OCI-LY3 (cell line): ENCODE measurements around the gene OGDH.

Source experiments
- H2AFZ ChIP-seq: fragments of 200-600, 300-600 bp; shearing (Covaris generic); 2 replicates; pipeline ENCODE4 v1.6.0; 2014; ENCODE audit warnings: antibody characterized with exemption, low read depth, low read length
- H3K27ac ChIP-seq: fragments of 200-600, 300-600 bp; sonication (generic); 2 replicates; pipeline ENCODE4 v1.5.1; 2014; ENCODE audit warnings: mild to moderate bottlenecking, low read length, moderate library complexity, mixed read lengths
- H3K27me3 ChIP-seq: fragments of 200-600, 300-600 bp; sonication (generic); 2 replicates; pipeline ENCODE4 v1.6.1; 2014; ENCODE audit warnings: low read depth, low read length, mixed read lengths
- H3K36me3 ChIP-seq: fragments of 200-600, 300-600 bp; sonication (generic); replicated peaks from 2 replicates; pipeline ENCODE3; 2014; ENCODE audit warnings: low read depth, low read length, mixed read lengths
- H3K4me1 ChIP-seq: fragments of 300-600, 200-600 bp; sonication (generic); 2 replicates; pipeline ENCODE4 v1.6.1; 2014; ENCODE audit warnings: low read length, mixed read lengths
- H3K4me2 ChIP-seq: fragments of 200-600, 300-600 bp; sonication (generic); 2 replicates; pipeline ENCODE4 v1.6.1; 2014; ENCODE audit warnings: low read length, mixed read lengths
- H3K4me3 ChIP-seq: fragments of 300-600, 200-600 bp; sonication (generic); 2 replicates; pipeline ENCODE4 v1.5.1; 2014; ENCODE audit warnings: antibody characterized with exemption, mild to moderate bottlenecking, low read length, moderate library complexity
- H3K79me2 ChIP-seq: fragments of 300-600, 200-600 bp; shearing (Covaris generic); 2 replicates; pipeline ENCODE4 v1.6.1; 2014; ENCODE audit warnings: mild to moderate bottlenecking, low read length, mixed read lengths
- H3K9ac ChIP-seq: fragments of 300-600, 200-600 bp; shearing (Covaris generic); 2 replicates; pipeline ENCODE4 v1.6.0; 2014; ENCODE audit warnings: mild to moderate bottlenecking, low read length, moderate library complexity
- H3K9me3 ChIP-seq: fragments of 200-600, 300-600 bp; shearing (Covaris generic); 2 replicates; pipeline ENCODE4 v1.6.1; 2014; ENCODE audit warnings: low read length, mixed read lengths; ENCODE audit not compliant: insufficient read depth
- H4K20me1 ChIP-seq: fragments of 200-600, 300-600 bp; sonication (generic); 2 replicates; pipeline ENCODE4 v1.6.1; 2016; ENCODE audit warnings: low read length, mixed read lengths; ENCODE audit not compliant: insufficient read depth
- CTCF ChIP-seq: fragments of 200-600, 300-600 bp; sonication (generic); IDR thresholded peaks from 2 replicates; pipeline ENCODE4 v1.5.1; 2014; ENCODE audit warnings: antibody characterized with exemption, low read length, low read depth
- EZH2phosphoT487 ChIP-seq: fragments of 200-600 bp; shearing (Covaris generic); IDR thresholded peaks from 2 replicates; pipeline ENCODE4 v1.6.1; 2018; ENCODE audit warnings: antibody characterized with exemption, mixed run types, low read depth

Gene OGDH

GRCh38 chr7:44738051-44738723 lies 131.8 kb downstream of the OGDH start:
- Histone ChIP-seq H3K9ac (no peak overlapping the region), H3K4me2 (no peak overlapping the region), H3K9me3 (no peaks in the 10 kb centered on the region; the same call in 1 of the 2 replicates), H3K27ac (no peak overlapping the region), H3K4me3 (no peak overlapping the region), H3K79me2 (no peaks in the 10 kb centered on the region), H3K27me3 (no peaks in the 10 kb centered on the region), H3K36me3 (no peaks in the 10 kb centered on the region), H2AFZ (no peak overlapping the region), H4K20me1 (no peaks in the 10 kb centered on the region), H3K4me1 (peaks cover 8% of the 10 kb centered on the region)
- TF ChIP-seq CTCF (no peak), EZH2phosphoT487 (no peak)

GRCh38 chr7:44738876-44739665 lies 132.6 kb downstream of the OGDH start:
- H2AFZ ChIP-seq: no peak overlapping the region
- H3K36me3 ChIP-seq: no peaks in the 10 kb centered on the region
- no peak overlapping the region for H3K4me2 ChIP-seq
- no peaks in the 10 kb centered on the region; the same call in 1 of the 2 replicates for H3K9me3 ChIP-seq
- no peaks in the 10 kb centered on the region for H4K20me1 ChIP-seq
- H3K27me3 ChIP-seq: no peaks in the 10 kb centered on the region
- no peak overlapping the region for H3K9ac ChIP-seq
- TF ChIP-seq CTCF (no peak), EZH2phosphoT487 (no peak)
- H3K4me3 ChIP-seq: no peak overlapping the region
- peaks cover 8% of the 10 kb centered on the region for H3K4me1 ChIP-seq
- no peak overlapping the region for H3K27ac ChIP-seq
- no peaks in the 10 kb centered on the region for H3K79me2 ChIP-seq

GRCh38 chr7:44740055-44740454 lies 133.6 kb downstream of the OGDH start:
- no peak overlapping the region for H3K27ac ChIP-seq

More at GRCh38 chr7:44740055-44740454, 133.6 kb downstream of the OGDH start:
- TF ChIP-seq EZH2phosphoT487: no peak
- no peak for TF ChIP-seq CTCF
- Histone ChIP-seq H3K9me3 (no peaks in the 10 kb centered on the region; the same call in 1 of the 2 replicates), H3K4me1 (peaks cover 8% of the 10 kb centered on the region), H3K4me3 (no peak overlapping the region), H4K20me1 (no peaks in the 10 kb centered on the region), H3K79me2 (no peaks in the 10 kb centered on the region), H3K36me3 (no peaks in the 10 kb centered on the region), H3K9ac (no peak overlapping the region), H2AFZ (no peak overlapping the region), H3K27me3 (no peaks in the 10 kb centered on the region), H3K4me2 (no peak overlapping the region)
